ENCODE measurements around the gene CENPT.

Gene CENPT

GRCh38 chr16:67805718-67806427 lies 41.6 kb downstream of the CENPT start:
- DNase-seq = no peak

GRCh38 chr16:67804853-67805542 lies 42.5 kb downstream of the CENPT start:
- no peak for DNase-seq

- DNase-seq = no peak
Measured at GRCh38 chr16:67803894-67804293, 43.6 kb downstream of the CENPT start.

GRCh38 chr16:67801883-67802282 lies 45.6 kb downstream of the CENPT start:
- DNase-seq = no peak

- DNase-seq = no peak
Measured at GRCh38 chr16:67801241-67801640, 46.3 kb downstream of the CENPT start.

GRCh38 chr16:67800338-67800926 lies 47.1 kb downstream of the CENPT start:
- no peak for DNase-seq

GRCh38 chr16:67796099-67796718 lies 51.3 kb downstream of the CENPT start:
- DNase-seq = no peak

GRCh38 chr16:67790071-67790470 lies 57.4 kb downstream of the CENPT start:
- no peak for DNase-seq

- no peak for DNase-seq
Measured at GRCh38 chr16:67786491-67786890, 61.0 kb downstream of the CENPT start.

- no peak for DNase-seq
Measured at GRCh38 chr16:67783353-67783725, 64.2 kb downstream of the CENPT start.

- DNase-seq = no peak
Measured at GRCh38 chr16:67782567-67783352, 64.7 kb downstream of the CENPT start.

GRCh38 chr16:67781565-67781921 lies 66.0 kb downstream of the CENPT start:
- no peak for DNase-seq

GRCh38 chr16:67780847-67781564 lies 66.5 kb downstream of the CENPT start:
- no peak for DNase-seq

- no peak for DNase-seq
Measured at GRCh38 chr16:67779256-67780014, 68.1 kb downstream of the CENPT start.
